A673 (cell line): Measurements from ENCODE around the gene SLC6A9. TPM values are rescaled to one million over a fixed set of nuclear protein-coding genes. Genes with fewer than 3 reads are reported as not detected.

Experiments used
- BruUV-seq: library from RNA; stranded (reverse); fragments of 400-500 nt; replicated peaks from 2 replicates; lab custom pipeline; 2021; lab: Mats Ljungman, UMichigan
- CTCF ChIA-PET: fragments of 300-600 bp; sonication (Branson Sonifier 250); formaldehyde crosslinking; loops from one replicate; lab custom pipeline; 2022; ENCODE audit warnings: antibody characterized with exemption; lab: Charles Lee
- POLR2A ChIA-PET: fragments of 300-600 bp; sonication (Branson Sonifier 250); formaldehyde crosslinking; loops from one replicate; lab custom pipeline; 2022; ENCODE audit warnings: antibody characterized with exemption; ENCODE audit not compliant: low non-redundant PET; lab: Charles Lee
- DNase-seq: peaks from one replicate; pipeline ENCODE4 v3.0.0-alpha.2; 2015; ENCODE audit warnings: low spot score
- H3K27ac ChIP-seq: fragments of 200-600 bp; sonication (generic); 2 replicates; pipeline ENCODE4 v1.5.1; 2016; ENCODE audit warnings: mixed run types, low read depth, mild to moderate bottlenecking, mixed read lengths, antibody characterized with exemption, low read length; ENCODE audit not compliant: poor library complexity, severe bottlenecking
- H3K27me3 ChIP-seq: fragments of 200-600 bp; sonication (generic); replicated peaks from 2 replicates; pipeline ENCODE4 v1.6.1; 2017; ENCODE audit warnings: mixed run types, low read depth, mild to moderate bottlenecking, mixed read lengths, antibody characterized with exemption, low read length; ENCODE audit not compliant: insufficient read depth, poor library complexity
- H3K36me3 ChIP-seq: fragments of 200-600 bp; sonication (generic); 2 replicates; pipeline ENCODE4 v1.6.1; 2016; ENCODE audit warnings: mixed run types, mild to moderate bottlenecking, mixed read lengths, antibody characterized with exemption, low read length; ENCODE audit not compliant: insufficient read depth, poor library complexity, severe bottlenecking
- H3K4me1 ChIP-seq: fragments of 200-600 bp; sonication (generic); 2 replicates; pipeline ENCODE4 v1.6.1; 2017; ENCODE audit warnings: mixed run types, mild to moderate bottlenecking, mixed read lengths, antibody characterized with exemption, low read length; ENCODE audit not compliant: insufficient read depth, poor library complexity, severe bottlenecking
- H3K4me3 ChIP-seq: fragments of 200-600 bp; sonication (generic); 2 replicates; pipeline ENCODE4 v1.5.1; 2016; ENCODE audit warnings: low read depth, mixed run types, mild to moderate bottlenecking, mixed read lengths, low read length; ENCODE audit not compliant: poor library complexity, severe bottlenecking
- H3K9me3 ChIP-seq: fragments of 200-600 bp; sonication (generic); 2 replicates; pipeline ENCODE4 v1.6.1; 2016; ENCODE audit warnings: mixed run types, low read depth, mild to moderate bottlenecking, mixed read lengths, antibody characterized with exemption, low read length; ENCODE audit not compliant: poor library complexity, severe bottlenecking
- EZH2 ChIP-seq: fragments of 200-600 bp; sonication (generic); IDR thresholded peaks from 2 replicates; pipeline ENCODE4 v1.6.1; 2017; ENCODE audit warnings: borderline replicate concordance, low read depth, mild to moderate bottlenecking, mixed read lengths, antibody characterized with exemption, low read length; ENCODE audit not compliant: poor library complexity, severe bottlenecking
- intact Hi-C: fragments of 100-400 bp; cut with micrococcal nuclease; formaldehyde crosslinking; loops from one replicate; pipeline ENCODE4 v1.10.0; 2022; ENCODE audit not compliant: unreplicated experiment
- total RNA-seq: library from RNA; stranded (reverse); gene quantifications from 2 replicates; pipeline ENCODE4 v1.2.3, GENCODE V29; 2021
- TF ChIP-seq, protein P1 (sequence below): fragments of 300-800, 200-600 bp; sonication (generic); conservative IDR thresholded peaks from 2 replicates; pipeline ENCODE4 v1.5.1; 2017; ENCODE audit warnings: low read depth, mild to moderate bottlenecking, antibody characterized with exemption, low read length, moderate library complexity, mixed read lengths

SLC6A9 gene
- total RNA-seq, 1 experiment from 2014 or later, result 31.4 TPM

- Histone ChIP-seq H3K27ac (no peak overlapping the region), H3K4me1 (peaks cover 12% of the 10 kb centered on the region), H3K36me3 (no peaks in the 10 kb centered on the region), H3K4me3 (no peak overlapping the region), H3K9me3 (no peaks in the 10 kb centered on the region), H3K27me3 (no peaks in the 10 kb centered on the region)
- ChIA-PET CTCF (no interaction called here), POLR2A (no interaction called here)
- intact Hi-C loops, result no loop called here
- no TSS peak for BruUV-seq
- no peak for TF ChIP-seq EZH2
- TF ChIP-seq, protein P1, sequence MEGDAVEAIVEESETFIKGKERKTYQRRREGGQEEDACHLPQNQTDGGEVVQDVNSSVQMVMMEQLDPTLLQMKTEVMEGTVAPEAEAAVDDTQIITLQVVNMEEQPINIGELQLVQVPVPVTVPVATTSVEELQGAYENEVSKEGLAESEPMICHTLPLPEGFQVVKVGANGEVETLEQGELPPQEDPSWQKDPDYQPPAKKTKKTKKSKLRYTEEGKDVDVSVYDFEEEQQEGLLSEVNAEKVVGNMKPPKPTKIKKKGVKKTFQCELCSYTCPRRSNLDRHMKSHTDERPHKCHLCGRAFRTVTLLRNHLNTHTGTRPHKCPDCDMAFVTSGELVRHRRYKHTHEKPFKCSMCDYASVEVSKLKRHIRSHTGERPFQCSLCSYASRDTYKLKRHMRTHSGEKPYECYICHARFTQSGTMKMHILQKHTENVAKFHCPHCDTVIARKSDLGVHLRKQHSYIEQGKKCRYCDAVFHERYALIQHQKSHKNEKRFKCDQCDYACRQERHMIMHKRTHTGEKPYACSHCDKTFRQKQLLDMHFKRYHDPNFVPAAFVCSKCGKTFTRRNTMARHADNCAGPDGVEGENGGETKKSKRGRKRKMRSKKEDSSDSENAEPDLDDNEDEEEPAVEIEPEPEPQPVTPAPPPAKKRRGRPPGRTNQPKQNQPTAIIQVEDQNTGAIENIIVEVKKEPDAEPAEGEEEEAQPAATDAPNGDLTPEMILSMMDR, result no peak
- DNase-seq, result no peak
Observed at GRCh38 chr1:43951021-43951985, 80.0 kb downstream of the SLC6A9 start.

DNA sequence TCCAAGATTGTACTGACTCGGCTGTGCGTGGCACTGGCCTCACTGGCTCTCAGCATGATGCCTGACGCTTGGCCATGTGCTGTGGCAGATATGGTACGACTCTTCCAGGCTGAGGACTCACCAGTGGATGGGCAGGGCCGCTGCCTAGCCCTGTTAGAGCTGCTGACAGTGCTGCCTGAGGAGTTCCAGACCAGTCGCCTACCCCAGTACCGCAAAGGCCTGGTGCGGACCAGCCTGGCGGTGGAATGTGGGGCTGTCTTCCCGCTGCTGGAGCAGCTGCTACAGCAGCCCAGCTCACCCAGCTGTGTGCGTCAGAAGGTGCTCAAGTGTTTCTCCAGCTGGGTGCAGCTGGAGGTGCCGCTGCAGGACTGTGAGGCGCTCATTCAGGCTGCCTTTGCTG lies 81.6 kb downstream of the SLC6A9 start:
- no peak for DNase-seq
- POLR2A ChIA-PET, result no interaction called here
- intact Hi-C loops, result no loop called here

GRCh38 chr1:43947874-43948437 lies 83.3 kb downstream of the SLC6A9 start:
- POLR2A ChIA-PET, result no interaction called here
- no peak for DNase-seq
- Histone ChIP-seq H3K36me3 (no peaks in the 10 kb centered on the region), H3K27ac (peak overlapping the region; percentile 99), H3K9me3 (no peaks in the 10 kb centered on the region), H3K27me3 (no peaks in the 10 kb centered on the region), H3K4me3 (peak overlapping the region; percentile 92), H3K4me1 (peaks cover 19% of the 10 kb centered on the region)
- CTCF ChIA-PET, result interaction anchor here (1.4 kb wide), 1 partner anchor 185 kb away, joined by 10 read pairs; no protein-coding TSS in a partner anchor
- no TSS peak for BruUV-seq
- TF ChIP-seq, protein P1, result no peak
- no peak for TF ChIP-seq EZH2
- intact Hi-C loops, result no loop called here

More for the DNA sequence above, 81.6 kb downstream of the SLC6A9 start:
- TF ChIP-seq, protein P1, result no peak
- no peak for TF ChIP-seq EZH2
- H3K9me3 ChIP-seq, result no peaks in the 10 kb centered on the region
- no peaks in the 10 kb centered on the region for H3K36me3 ChIP-seq
- no peak overlapping the region for H3K27ac ChIP-seq
- no peak overlapping the region for H3K4me3 ChIP-seq
- BruUV-seq, result no TSS peak
- H3K27me3 ChIP-seq, result no peaks in the 10 kb centered on the region
- peaks cover 19% of the 10 kb centered on the region for H3K4me1 ChIP-seq
- CTCF ChIA-PET, result interaction anchor here (0.9 kb wide), 1 partner anchor 15 kb away, joined by 4 read pairs; no protein-coding TSS in a partner anchor
